Activated gamma-delta T cell treated with anti-CD3 and anti-CD28 coated beads, Interleukin-2, amount 50 U/mL, for 16 hours (primary cell): ENCODE measurements around the gene EVPL.
"Not testable (repeated sequence)": the region's sequence is repeated elsewhere in the genome, so short reads cannot be mapped to it uniquely, and the experiment has no call there.

Experiments
- DNase-seq: peaks from one replicate; pipeline ENCODE4 v3.0.0-alpha.2; 2020; ENCODE audit warnings: low read depth

The EVPL gene

DNA sequence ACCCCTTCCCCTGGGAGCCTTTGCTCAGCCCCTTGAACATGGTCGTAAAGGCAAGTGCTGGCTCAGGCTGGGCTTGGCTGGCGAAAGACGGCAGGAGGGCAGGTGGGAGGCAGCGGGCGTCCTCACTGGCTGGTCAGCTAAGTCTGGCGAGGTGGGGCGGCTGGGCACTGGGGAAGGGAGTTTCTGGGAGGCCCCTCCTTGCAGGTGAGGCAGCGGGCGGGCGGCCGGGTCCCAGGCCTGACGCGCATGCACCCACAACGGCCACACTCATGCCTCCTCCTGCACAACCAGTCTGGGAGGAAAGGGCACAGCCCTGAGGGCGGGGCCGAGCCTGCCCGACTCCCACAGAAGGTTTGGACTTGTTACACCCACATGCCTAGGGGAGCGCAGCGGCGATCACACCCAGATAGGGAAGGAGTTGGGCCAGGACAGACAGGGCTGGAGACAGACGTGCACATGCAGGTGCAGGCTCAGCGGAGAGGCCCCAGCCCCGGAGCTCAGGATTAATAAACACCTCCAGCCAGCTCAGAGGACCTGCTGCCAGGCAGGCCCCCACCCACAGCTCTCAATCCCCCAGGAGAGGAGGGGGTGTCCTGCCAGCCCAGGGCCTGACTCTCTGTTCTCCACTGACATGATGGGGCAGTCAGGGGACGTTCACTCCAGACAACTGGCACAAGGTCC is at the start of gene EVPL:
EVPL (minus strand) TSS at position 148 of the 681 bp plus-strand sequence; CDS start at position 40, 108 bp downstream.
- DNase-seq, result no peak

DNA sequence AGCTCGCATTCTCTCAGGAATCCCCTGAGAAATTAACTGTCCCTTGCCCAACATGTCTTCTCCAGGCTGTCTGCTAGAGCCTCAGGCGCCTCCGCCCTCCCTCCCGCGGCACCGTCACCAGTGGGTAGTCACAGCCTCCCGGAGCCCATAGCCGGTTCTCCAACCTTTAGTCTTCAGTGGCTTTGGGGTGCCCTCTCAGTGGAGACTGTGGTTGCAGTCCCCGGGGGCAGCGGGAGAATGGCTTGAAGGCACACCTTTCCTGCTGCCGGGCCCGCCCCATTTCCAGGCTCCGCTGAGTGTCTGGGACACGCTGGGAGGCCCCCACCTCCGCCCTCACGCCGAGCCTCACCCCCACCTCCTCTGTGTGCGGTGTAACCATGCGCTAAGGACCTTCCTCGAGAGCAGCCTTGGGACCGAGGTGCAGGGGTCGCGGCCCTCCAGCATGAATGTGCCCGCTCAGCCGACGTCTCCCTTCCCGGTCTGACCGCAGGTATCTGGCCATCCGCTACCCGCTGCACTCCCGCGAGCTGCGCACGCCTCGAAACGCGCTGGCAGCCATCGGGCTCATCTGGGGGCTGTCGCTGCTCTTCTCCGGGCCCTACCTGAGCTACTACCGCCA is 49.1 kb upstream of the EVPL start:
- DNase-seq, result no peak

DNA sequence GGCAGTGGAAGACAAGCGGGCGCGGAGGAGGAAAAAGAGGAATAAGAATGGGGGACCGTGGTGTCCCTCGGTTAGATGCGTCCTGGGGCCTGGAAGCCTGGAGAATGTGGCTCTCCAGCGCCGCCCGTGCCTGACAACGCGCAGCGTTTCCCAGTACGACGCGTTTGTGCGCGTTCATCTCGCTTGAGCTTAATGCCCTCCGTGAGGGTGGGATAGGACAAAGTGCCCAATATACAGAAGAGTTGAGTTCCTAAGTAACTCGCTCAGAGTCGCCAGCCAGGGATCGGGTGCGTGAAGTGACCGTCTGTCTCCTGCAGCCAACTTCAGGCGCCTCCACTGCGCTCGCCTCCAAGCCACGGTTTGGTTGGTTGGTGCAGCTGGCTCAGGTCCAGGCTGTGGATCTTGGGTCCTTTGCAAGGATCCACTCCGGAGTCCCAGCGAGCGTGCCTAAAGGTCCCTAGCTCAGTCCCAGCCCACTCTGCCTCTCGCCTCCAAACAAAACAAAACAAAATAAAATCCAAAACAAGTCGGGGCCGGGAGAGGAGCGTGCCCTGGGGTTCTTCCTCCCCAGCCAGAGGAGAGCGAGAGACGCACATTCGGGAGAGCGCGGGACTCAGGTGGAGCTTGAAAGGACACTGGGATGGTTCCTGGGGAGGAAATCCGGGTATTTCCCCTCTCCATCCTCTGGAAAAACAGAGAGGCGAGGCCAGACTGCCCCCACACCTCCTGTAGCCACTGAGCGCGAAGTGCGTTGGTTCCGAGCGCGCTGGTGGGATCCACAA is 48.4 kb upstream of the EVPL start:
- no peak for DNase-seq

DNA sequence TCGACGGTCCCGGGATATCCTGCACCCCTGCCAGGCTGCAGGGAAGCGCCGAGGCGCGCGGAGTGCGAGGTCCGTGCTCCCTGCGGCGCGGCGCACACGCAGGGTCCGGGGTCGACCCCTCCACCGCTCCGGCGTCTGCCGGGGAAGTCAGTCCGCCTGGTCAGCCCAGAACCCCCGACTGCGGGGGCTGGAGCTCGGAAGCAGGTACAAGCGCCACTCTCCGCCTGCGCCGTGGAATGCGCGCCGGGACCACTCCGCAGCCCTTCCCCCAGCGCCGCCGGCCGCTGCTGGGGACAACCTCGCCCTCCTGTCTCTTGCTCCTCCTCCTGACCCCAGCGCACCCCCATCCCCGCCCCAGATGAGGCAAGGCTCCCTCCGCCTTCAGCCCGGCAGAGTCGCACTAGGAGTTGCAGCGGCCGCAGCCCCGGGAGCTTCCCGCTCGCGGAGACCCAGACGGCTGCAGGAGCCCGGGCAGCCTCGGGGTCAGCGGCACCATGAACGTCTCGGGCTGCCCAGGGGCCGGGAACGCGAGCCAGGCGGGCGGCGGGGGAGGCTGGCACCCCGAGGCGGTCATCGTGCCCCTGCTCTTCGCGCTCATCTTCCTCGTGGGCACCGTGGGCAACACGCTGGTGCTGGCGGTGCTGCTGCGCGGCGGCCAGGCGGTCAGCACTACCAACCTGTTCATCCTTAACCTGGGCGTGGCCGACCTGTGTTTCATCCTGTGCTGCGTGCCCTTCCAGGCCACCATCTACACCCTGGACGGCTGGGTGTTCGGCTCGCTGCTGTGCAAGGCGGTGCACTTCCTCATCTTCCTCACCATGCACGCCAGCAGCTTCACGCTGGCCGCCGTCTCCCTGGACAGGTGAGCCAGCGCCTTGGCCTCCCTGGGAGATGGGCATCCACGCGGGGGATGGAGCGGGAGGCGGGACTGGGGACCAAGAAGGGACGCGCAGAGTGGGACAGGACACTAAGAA is 47.6 kb upstream of the EVPL start, which contains the start of gene GALR2:
GALR2 (plus strand) TSS at position 392 of the 974 bp plus-strand sequence; CDS start at position 495, 103 bp downstream.
- DNase-seq, result no peak

DNA sequence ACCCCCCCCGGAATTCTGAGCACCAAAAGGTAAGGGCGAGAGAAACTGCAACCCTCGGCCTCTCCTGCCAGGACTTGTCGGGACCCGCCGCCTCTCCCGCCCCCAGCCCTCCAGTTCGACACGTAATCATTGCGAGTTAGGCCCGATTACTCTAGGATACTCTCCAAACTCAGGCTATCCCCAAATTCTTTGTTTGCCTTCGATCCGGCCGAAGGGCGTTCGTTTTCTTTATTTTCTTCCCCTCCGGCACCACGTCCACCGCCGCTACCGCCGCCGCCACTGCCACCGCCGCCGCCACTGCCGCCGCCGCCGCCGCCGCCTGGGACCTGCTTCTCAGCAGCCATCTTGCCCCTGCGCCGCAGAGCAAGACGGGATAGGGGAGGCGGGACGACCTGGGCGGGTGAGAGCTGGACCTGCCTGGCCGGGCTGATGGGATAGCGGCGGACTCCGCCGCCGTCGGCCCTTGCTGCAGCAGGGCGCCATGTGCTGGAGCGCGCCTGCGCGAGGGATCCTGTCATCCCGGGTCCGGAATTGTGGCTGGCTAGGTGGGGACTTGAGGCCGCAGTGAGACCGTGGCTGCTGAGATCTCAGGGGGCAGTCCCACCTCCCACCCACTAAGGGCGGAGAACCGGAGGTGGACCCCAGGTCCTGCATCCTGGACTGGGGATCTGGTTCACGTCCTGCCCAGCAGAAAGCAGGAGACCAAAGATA is 45.2 kb upstream of the EVPL start, which contains the start of gene SRP68:
SRP68 (minus strand) TSS at position 370 of the 711 bp plus-strand sequence; CDS start at position 344, 26 bp downstream.
- DNase-seq, result peak; percentile 72

DNA sequence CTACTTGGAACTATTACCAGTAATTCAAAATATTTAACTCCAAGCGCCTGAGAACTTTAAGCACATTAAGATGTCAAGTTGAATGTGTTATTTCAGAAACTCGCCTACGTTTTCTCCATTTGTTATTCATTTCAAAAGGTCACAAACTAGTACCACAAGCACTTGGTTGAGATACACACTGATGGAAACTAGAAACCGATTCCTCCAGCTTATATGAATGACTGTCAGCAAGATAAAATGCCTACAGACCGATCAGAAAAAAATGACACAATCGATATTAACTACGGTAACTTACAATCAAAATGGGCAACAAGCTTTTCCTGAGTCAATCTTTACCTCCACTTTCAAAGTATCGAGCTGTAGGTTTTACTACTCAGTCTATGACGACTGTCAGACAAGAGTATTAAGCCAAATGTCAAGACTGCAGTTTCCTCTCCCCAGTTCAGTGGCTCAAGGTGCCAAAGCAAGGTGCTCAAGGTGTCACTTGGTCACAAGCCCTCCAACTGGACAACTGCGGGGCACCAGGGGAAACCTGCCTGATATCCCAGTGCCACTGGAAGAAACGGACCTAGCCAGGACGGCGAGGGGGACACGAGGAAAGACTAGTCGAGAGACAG is 44.5 kb upstream of the EVPL start:
- DNase-seq, result no peak

DNA sequence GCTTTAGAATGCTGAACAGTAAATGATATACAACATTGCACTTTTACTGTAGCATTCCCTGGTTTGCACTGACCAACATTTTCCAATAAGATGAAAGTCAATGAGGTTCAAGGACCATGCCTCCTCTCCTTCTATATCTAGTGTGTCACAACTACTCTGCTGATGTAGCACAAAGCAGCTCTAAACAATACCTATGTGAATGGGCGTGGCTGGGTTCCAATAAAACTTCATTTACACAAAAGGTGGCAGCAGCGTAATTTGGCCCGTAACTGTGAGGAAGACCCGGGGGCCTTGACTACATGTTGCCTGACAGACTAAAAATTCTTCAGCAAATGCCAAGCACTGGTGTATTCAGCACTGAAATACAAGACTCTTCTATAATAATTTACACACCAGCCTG is 38.7 kb upstream of the EVPL start:
- DNase-seq, result no peak

DNA sequence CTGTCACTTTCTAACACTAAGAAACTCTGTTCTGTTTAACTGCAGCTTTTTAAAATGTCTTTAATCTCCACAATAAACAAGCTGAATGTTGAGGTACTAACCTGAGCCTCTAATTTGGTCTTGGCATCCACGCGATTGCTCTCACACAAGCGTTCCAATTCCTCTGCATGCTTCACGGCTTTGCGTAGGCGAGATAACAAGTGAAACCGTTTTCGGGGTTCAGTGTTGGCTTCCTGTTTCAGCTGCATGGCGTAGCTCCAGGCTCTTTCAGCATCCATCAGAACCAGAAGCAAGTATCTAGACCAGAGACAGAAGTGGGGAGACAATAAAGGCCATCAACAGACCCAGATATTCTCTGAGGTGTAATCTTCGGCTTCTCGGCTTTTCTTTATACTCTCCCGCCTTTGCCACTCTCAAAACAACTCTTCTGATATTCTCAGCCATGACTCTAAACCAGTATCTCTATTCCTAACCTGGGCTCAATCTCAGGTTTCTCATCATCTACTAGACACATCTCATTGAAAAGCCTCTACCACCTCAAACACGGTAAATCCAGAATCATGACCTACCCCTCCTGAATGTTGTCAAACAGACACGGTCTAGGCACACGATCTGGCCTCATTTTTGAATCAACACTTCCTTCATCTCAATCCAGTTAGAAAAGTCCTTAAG is 36.9 kb upstream of the EVPL start:
- DNase-seq, result no peak

DNA sequence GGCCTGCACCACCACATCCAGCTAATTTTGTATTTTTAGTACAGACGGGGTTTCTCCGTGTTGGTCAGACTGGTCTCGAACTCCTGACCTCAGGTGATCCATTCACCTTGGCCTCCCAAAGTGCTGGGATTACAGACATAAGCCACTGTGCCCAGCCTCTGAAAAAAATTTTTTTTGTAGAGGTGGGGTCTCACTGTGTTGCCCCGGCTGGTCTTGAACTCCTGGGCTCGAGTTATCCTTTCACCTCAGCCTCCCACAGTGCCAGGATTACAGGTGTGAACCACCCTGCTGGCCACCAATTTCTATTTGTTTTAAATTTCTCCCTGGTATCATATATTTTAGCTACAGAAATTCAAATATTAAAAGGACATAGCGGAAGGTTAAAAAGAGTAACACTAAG is 31.2 kb upstream of the EVPL start:
- not testable (repeated sequence) for DNase-seq

DNA sequence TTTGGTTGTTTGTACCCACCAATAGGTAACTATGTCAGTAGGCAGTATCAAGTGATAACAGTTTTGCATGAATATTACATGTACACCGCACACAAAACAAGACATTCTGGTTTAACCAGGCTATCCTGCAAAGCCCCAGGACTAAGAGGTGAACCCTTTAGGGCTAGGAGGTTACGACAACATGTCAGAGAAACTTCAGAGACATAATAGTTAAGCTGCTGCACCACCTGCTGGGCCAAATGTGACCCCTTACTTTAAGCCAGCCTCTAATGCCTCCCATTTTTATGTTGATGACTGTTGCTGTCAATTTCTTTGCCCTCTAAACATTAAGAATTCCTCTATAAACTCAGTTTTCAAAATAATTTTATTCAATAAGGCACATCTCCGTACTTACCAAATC is 29.8 kb upstream of the EVPL start:
- DNase-seq, result no peak

DNA sequence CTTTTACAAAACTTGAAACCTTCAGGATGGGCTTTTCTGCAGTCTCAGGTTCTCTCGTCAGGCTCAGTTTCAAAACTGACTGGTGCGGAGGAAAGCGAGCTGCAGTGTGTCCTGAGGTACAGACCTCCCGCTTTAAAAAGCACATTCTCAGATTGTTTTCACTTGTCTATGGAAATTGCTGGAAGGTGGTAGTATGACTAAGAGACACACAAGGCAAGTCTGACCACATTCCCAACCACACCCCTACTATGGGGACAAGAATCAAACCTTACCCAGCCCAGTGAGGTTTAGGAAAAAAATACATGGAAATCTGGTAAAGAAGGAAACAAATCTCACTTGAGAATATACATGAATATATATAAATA is 27.0 kb upstream of the EVPL start:
- no peak for DNase-seq

DNA sequence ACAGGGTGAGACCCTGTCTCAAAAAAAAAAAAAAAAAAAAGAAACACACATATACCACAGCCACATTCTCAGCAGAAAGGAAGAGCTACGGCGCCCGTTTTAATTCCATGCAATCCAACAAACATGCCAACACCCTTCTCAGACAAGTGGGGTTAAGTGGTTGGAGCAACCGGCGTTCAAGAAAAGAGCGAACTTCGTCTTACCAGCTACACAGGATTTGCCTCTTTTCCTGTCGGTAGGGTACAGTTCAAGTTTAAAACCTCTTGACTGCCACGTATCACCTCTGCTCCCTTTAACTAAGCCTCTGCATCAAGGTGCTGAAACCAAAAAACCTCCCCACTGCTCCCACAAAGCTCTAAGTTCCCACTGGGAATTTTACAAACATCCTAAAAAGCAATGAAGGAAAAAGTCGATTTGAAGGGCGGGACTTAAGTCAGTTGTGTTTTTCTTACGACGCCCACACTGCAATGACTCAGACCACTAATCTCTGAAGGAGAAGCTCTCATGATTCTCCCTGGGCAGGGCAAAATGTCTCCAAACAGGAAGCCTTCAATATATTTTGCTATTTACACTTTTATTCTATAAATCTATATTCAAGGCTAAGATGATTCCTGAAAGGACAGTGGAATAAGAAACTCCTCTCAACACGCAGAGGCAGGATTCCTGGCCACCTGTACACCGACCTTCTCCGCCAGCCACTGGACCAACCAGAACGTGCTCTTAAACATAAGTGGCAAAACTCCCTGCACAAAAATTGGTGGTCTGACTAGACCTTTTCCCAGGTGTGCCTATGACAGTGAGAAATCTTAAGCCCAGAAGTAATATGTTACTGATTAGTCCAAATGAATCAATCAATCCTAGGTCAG is 26.4 kb upstream of the EVPL start:
- DNase-seq, result no peak

DNA sequence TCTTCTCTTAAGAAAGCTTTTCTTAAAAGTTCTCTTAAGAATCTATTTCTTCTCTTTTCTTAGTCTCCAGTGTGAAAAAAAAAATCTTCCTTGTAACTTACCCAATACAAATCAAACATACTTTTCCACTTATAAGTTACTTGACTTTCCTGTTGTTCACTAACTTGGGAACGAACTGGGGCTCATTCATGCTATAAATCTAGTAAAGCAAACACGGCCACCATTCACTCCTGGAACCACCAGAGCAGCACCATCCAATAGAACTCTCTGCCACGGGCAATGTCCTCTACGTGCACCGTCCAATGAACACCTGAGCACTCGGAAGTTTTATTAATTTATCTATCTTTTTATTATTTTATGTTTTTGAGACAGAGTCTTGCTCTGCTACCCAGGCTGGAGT is 24.5 kb upstream of the EVPL start:
- DNase-seq, result no peak

DNA sequence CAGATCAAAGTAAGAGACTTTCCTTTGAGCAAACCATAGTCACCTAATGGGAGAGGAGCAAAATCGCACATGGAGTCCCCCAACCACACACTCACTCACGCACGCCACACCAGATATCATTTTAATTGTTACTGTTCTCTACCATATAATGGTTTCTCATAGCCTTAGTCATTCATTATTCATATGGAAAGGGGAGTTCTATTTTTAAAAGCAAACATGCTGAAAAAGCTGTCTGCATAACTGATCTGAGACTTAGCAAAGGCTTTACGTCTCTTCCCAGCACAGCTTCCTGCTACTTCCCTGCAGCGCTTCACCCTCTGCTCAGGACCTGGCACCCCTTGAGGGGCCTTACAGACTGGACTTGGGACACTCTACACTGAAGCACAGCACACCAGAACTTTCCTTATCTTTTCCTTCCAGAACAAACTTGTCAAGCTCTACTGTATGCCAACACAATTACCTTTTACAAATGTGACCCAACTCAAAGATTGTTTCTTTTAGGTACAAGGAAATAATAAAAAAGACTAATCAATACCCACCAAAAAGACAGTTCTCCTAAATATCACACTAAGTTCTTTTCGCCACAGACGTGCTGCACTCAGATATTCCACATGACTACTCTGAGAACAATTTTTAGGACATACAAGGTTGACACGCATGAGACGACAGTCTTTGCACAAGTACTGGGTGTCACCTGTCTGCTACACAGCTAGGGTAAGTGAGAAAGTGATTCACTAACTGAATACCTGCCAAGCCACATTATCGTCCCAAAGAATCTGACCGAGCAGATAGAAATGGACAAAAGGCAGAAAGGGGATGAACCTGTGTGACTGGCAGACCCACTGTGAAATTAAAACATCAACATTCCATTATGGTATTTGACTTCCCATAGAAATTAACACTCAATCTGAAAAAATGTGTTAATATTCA is 23.7 kb upstream of the EVPL start:
- DNase-seq, result no peak

DNA sequence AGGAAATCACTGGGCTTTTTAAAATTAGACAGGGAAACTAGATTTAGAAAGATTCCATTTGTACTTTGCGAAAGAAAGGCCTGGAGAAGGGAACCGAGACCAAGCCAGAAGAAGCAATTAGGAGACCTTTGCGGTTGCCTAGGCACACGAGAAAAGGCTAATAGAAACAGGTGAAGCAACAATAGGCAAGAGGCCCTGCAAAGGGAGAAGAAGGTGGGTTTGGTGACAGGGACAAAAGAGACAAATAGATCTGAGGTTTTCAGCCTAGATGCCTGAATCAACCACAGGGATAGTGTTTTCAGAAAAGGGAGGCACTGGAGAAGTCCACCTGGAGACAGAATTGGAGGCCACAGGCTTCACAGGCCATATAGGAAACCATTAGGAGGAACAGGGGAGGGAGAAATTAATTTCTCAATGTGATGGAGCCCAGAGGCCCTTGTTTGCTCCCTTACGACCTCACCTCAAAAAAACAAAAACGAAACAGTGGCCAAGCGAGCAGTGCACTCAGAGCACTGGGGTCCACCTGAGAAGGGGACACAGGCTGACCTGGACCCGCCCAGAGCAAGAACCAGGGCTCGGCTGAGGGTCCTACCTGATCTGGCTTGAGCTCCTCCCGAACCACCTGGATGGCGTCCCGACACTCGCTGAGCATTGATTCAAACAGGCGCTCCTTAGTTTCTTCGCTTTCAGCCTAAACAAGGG is 22.9 kb upstream of the EVPL start:
- no peak for DNase-seq

DNA sequence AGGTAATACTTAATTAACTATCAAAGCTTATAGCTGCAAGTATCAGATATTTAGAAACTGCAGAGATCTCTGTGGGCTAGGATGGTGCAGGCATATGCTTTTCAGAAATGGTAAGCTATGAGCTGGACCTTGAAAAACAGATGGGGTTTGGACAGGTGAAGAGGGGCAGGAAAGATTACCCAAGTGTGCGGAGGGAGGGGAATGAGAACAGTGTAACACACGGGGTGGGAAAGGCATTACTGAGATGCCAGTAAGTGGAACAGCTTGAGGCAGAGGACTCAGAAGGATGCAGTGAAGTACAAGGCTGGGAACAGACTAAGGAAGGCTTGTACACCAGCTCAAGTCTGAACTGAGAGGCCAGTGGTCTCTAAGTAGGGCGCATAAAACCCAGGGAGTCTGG is 22.1 kb upstream of the EVPL start:
- DNase-seq, result no peak

DNA sequence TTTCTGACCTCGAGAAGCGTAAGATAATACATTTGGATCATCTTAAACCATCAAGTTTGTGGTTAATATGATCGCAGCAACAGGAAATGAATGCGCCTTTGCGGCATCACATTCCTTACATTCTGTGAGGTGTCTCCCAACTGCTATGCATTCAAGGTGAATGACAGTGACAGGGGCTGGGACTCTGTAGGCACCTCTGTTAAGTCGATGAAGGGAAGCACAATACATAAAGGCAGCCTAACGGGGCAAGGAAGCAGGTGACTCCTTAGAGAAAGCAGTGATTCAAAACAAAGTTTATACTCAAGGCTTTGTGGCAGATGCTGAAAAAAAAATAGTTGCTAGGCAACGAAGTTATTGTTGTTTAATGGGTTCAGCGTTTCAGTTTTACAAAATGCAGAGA is 21.6 kb upstream of the EVPL start:
- no peak for DNase-seq
